ENCODE results near the gene TGM2.

TGM2 gene

DNA sequence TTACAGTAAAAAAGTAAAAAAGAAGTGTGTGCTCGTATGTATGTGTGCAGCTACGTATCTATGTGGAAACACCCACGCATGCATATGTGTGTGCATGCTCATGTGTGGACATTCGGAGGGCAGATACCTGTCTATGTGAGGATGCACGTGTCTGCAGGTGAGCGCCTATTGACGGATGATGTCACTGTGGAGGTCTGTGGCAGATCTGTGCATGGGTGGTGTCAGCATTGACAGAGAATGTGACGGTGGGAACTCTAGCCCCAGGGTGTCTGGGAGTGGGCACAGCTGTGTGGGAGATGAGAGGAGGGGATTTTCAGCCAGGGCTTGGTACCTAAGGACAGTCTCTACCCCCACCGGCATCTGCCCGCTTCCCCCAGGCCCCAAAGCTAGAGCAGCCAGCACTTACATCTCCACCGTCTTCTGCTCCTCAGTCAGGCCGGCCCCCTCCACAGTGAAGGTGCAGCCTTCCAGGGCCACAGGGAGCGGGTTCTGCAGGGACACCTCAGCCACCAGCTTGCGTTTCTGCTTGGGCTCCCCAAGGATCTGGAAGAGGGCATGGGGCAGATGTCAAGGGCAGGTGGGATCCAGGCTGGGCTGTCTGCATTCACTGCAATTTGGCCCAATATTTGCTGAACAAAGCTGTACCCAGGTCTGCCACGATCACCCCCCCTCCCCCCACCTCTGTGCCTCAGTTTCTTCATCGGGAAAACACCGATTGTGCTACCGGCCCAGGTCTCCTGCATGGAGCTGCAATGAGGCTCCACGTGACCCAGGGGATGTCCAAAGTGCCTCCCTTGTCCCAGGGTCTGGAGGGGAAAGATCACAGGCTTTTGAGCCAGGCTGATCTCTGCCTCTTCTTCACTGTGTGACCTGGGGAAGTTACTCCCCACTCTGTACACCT lies 34.1 kb downstream of the TGM2 start:
- H3K4me3 Mint-ChIP-seq, result no peak overlapping the region
- DNase-seq (ENCODE audit: low spot score in 2 of 2), result no peak
- peaks cover 6% of the 10 kb centered on the region for H3K4me1 Mint-ChIP-seq
- no peak for ATAC-seq
- no peak overlapping the region for H3K27ac Mint-ChIP-seq
- no peaks in the 10 kb centered on the region for H3K9me3 Mint-ChIP-seq
- H3K36me3 Mint-ChIP-seq, result no peaks in the 10 kb centered on the region

DNA sequence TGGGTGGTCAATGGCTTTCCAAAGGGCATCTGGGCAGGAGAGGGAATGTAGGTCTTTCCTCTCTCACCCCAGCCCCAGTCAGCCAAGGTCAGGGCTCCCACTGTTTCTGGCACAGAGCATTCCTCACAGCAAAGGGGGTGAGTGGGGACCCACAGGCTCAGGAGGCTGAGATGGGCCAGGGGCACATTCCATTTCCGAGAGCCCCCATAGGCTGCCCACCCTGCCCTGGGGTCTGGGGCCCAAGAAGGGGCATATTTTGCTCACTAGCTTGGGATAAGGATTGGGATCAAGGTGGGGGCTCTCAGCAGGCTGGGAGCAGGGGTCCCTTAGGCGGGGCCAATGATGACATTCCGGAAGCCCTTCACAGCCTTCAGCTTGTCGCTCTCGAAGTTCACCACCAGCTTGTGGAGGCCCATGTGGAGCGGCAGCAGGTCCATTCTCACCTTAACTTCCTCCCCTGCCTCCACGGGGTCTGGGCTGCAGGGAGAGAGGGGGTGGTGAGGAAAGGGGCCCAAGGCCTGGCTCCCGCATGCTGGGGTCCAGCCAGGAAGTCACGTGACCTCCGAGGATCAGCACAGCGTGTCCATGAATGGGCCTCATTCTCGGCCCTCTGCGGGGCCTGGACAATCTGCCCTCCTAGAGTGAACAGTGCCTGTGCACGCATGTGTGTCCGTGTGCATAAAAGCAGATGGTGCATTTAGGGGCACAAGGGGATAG lies 35.0 kb downstream of the TGM2 start:
- Mint-ChIP-seq H3K9me3 (no peaks in the 10 kb centered on the region), H3K4me3 (no peak overlapping the region), H3K36me3 (no peaks in the 10 kb centered on the region), H3K4me1 (peaks cover 6% of the 10 kb centered on the region), H3K27ac (no peak overlapping the region)
- DNase-seq (ENCODE audit: low spot score in 2 of 2) (no peak), ATAC-seq (no peak)

- Mint-ChIP-seq H3K27ac (no peak overlapping the region), H3K9me3 (no peaks in the 10 kb centered on the region), H3K4me1 (peaks cover 2% of the 10 kb centered on the region), H3K36me3 (no peaks in the 10 kb centered on the region), H3K4me3 (no peak overlapping the region)
- no peak for DNase-seq (ENCODE audit: low spot score in 2 of 2)
- no peak for ATAC-seq
Observed at GRCh38 chr20:38129248-38129865, 35.7 kb downstream of the TGM2 start.

- Mint-ChIP-seq H3K4me3 (no peak overlapping the region), H3K27ac (no peak overlapping the region), H3K36me3 (no peaks in the 10 kb centered on the region)
Observed at GRCh38 chr20:38128691-38129090, 36.4 kb downstream of the TGM2 start.

DNA sequence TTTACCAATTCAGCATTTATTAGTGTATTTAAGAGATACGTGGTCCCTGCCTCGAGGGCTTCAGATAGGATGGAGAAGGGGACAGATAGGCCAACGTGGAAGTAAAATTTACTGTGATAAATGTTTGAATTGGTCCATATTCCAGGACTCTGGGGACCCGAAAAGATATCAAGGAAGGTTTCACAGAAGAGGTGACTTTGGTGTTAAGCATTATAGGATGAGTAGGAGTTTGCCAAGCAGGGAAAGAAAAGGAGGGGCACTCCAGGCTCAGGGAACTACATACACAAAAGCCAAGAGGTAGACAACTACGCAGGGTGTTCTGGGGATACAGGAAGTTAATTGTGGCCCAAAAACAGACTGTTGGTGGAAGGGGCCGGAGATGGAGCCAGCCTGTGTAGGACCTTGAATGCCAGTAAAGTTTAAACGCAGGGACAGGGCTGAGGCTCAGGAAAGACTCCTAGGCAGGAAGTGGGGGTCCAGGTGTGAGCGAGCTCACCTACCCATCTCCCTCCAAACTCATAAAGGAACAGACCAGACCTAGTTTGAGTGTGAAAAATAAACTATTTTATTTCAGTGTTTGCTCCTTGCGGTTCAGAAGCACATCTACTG lies 37.0 kb downstream of the TGM2 start:
- peaks cover 5% of the 10 kb centered on the region for H3K4me1 Mint-ChIP-seq
- no peak overlapping the region for H3K4me3 Mint-ChIP-seq
- no peaks in the 10 kb centered on the region for H3K36me3 Mint-ChIP-seq
- ATAC-seq, result no peak
- DNase-seq (ENCODE audit: low spot score in 2 of 2), result no peak
- H3K9me3 Mint-ChIP-seq, result no peaks in the 10 kb centered on the region
- no peak overlapping the region for H3K27ac Mint-ChIP-seq

More at GRCh38 chr20:38128691-38129090, 36.4 kb downstream of the TGM2 start:
- ATAC-seq, result no peak
- no peaks in the 10 kb centered on the region for H3K9me3 Mint-ChIP-seq
- no peaks in the 10 kb centered on the region for H3K4me1 Mint-ChIP-seq
- no peak for DNase-seq (ENCODE audit: low spot score in 2 of 2)

DNA sequence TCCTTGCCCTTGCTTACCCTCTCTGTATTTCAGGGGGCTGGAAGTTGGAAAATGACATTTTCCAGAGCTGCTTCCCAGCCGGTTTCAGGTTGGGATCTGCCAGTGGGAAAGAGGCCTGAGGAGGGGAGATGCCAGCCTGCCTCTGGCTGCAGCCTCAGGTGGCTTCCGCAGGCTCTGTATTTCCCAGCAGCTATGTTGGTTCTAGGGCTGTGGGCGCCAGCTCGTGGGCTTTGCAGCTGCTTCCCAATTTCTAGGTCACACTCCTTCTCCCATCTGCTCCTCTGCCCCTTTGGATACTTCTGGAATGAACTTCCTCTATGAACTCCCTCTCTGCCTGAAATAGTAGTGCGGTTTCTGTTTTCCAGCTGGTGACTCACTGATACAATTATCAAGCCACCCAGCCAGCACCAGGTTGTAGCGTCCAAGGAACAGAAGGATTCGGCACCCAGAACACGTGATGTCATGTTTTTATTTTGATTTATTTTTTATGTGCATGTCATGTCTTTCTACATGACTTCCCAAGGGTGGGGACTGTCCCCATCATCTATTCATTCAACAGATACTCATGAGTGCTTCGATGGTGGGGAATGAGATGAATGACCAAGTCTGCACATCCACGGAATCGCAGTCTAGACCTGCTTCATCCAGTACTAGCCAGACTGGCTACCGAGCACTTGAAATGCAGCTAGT lies 38.0 kb downstream of the TGM2 start:
- Mint-ChIP-seq H3K4me1 (peaks cover 7% of the 10 kb centered on the region), H3K36me3 (no peaks in the 10 kb centered on the region), H3K4me3 (no peak overlapping the region), H3K9me3 (no peaks in the 10 kb centered on the region), H3K27ac (no peak overlapping the region)
- ATAC-seq (no peak), DNase-seq (ENCODE audit: low spot score in 2 of 2) (no peak)

DNA sequence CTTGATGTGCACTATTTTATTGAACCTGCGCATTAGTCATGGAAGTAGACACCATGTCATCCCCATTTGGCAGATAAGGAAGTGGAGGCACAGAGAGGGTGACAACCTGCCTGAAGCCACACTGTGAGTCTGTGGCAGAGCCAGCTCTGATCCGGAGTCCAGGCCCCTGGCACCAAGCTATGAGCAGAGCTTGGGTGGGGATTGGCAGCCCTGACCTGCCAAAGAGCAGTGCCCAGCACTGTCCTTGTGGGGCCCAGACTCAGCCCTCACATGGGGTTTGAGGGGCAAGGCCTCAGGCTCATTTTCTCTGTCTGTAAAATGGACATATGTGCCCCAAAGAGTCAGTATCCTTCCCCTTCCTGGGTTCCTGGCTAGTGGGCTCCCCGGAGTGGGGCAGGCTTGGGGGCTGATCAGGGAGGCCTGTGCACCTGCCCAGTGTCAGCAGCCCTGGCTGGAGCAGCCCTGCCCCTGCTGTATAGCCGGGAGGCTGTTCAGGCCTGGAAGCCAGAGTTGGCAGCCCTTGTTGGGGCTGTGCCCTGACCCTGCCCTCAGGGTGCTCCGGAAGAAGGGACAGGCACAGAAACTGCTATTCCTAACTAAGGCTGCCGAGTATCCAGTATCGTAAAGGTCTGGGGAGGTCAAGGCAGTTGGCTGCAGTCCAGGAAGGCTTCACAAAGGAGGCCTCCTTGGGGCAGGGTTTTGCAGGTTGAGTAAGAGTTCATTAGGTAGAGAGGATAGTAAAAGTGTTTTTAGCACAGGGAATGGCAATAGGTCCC lies 38.7 kb downstream of the TGM2 start:
- Mint-ChIP-seq H3K4me3 (no peak overlapping the region), H3K36me3 (no peaks in the 10 kb centered on the region), H3K4me1 (peaks cover 7% of the 10 kb centered on the region), H3K9me3 (no peaks in the 10 kb centered on the region), H3K27ac (no peak overlapping the region)
- DNase-seq (ENCODE audit: low spot score in 2 of 2) (no peak), ATAC-seq (no peak)

GRCh38 chr20:38125157-38126056 lies 39.7 kb downstream of the TGM2 start:
- Mint-ChIP-seq H3K9me3 (no peaks in the 10 kb centered on the region), H3K27ac (no peak overlapping the region), H3K36me3 (no peaks in the 10 kb centered on the region), H3K4me1 (peaks cover 7% of the 10 kb centered on the region), H3K4me3 (no peak overlapping the region)
- DNase-seq (ENCODE audit: low spot score in 2 of 2) (no peak), ATAC-seq (no peak)

DNA sequence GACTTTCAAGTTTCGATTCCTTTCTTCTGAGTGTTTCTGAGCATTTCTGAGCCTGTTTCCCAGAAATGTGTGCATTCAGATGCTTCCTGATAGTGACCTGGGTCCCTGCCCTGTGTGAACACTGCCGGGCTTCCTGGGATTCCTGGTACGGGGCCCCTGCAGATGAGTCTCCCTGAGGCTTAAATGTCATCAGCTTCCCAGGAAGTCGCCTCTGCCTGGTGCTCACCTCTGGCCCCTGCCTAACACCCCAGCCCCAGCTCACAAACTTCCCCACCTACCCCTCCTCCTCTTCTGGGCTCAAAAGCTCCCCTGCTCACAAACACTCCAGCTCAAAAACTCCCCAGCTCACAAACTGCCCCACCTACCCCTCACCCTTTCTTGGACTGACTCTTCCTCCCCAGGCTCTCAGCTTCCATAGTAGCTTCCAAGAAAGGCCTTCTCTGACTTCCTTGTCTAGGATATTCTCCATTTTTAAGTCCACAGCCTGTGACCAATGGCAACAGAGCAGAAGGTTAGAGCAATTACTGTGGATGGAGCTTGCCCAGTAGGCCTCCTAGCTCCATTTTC lies 42.0 kb downstream of the TGM2 start:
- H3K27ac Mint-ChIP-seq, result peak overlapping the region; percentile 75
- no peak for ATAC-seq
- no peak for DNase-seq (ENCODE audit: low spot score in 2 of 2)
- H3K36me3 Mint-ChIP-seq, result no peaks in the 10 kb centered on the region
- no peak overlapping the region for H3K4me3 Mint-ChIP-seq
- H3K4me1 Mint-ChIP-seq, result peaks cover 7% of the 10 kb centered on the region
- H3K9me3 Mint-ChIP-seq, result no peaks in the 10 kb centered on the region

- ATAC-seq (no peak), DNase-seq (ENCODE audit: low spot score in 2 of 2) (no peak)
- no peaks in the 10 kb centered on the region for H3K9me3 Mint-ChIP-seq
- H3K4me1 Mint-ChIP-seq, result peaks cover 7% of the 10 kb centered on the region
- H3K4me3 Mint-ChIP-seq, result no peak overlapping the region
- H3K36me3 Mint-ChIP-seq, result no peaks in the 10 kb centered on the region
- H3K27ac Mint-ChIP-seq, result no peak overlapping the region
Observed at GRCh38 chr20:38121741-38122140, 43.3 kb downstream of the TGM2 start.

DNA sequence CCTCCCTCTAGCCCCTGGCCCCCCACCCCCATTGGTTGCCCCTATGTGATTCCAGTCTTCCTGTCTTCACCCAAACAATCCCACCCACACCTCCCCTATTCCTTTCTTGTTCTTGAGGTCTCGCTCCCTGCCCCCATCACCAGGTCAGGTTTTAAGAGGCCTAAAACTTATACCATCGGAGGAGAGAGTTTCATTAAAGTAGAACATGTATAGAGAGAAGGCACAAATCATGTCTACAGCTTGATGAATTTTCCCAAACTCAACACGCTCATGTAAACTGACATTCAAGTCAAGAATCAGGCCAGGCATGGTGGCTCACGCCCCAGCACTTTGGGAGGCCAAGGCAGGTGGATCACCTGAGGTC lies 44.5 kb downstream of the TGM2 start:
- Mint-ChIP-seq H3K27ac (no peak overlapping the region), H3K36me3 (no peaks in the 10 kb centered on the region), H3K4me1 (peaks cover 7% of the 10 kb centered on the region), H3K4me3 (no peak overlapping the region), H3K9me3 (no peaks in the 10 kb centered on the region)
- no peak for DNase-seq (ENCODE audit: low spot score in 2 of 2)
- ATAC-seq, result no peak

GRCh38 chr20:38119446-38119845 lies 45.6 kb downstream of the TGM2 start:
- Mint-ChIP-seq H3K4me3 (no peak overlapping the region), H3K9me3 (no peaks in the 10 kb centered on the region), H3K4me1 (peaks cover 7% of the 10 kb centered on the region), H3K27ac (no peak overlapping the region), H3K36me3 (no peaks in the 10 kb centered on the region)
- ATAC-seq (no peak), DNase-seq (ENCODE audit: low spot score in 2 of 2) (no peak)

DNA sequence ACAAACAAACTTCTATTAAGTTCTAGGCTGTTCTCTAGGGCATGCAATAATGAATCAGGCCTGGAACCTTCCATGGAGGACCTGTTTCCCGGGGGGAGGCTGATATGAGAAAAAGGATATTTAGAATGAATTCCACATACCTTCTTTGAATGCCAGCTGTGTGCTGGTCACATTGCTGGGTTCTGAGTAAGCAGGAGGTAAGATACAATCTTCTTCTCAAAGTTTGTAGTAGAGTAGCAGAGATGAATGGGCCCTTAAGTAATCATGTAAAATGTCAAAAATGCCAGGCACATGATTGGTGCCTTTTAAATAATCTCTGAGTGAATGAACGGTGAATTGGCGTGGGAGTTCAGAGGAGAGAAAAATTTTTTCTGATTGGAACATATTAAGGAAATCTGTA lies 47.4 kb downstream of the TGM2 start:
- H3K4me3 Mint-ChIP-seq, result no peak overlapping the region
- no peaks in the 10 kb centered on the region for H3K9me3 Mint-ChIP-seq
- no peaks in the 10 kb centered on the region for H3K36me3 Mint-ChIP-seq
- H3K27ac Mint-ChIP-seq, result no peak overlapping the region
- ATAC-seq, result no peak
- H3K4me1 Mint-ChIP-seq, result no peaks in the 10 kb centered on the region
- DNase-seq (ENCODE audit: low spot score in 2 of 2), result no peak
